Measurements from ENCODE around the gene NMUR2. TPM values are rescaled to one million over a fixed set of nuclear protein-coding genes. Genes with fewer than 3 reads are reported as not detected.

The NMUR2 gene
- total and polyA plus RNA-seq, 2 of the 8 experiments (the other 6 are each of a cell fraction or from before 2014, with no cell fraction given) = 0.11 TPM; not detected in 1

DNA sequence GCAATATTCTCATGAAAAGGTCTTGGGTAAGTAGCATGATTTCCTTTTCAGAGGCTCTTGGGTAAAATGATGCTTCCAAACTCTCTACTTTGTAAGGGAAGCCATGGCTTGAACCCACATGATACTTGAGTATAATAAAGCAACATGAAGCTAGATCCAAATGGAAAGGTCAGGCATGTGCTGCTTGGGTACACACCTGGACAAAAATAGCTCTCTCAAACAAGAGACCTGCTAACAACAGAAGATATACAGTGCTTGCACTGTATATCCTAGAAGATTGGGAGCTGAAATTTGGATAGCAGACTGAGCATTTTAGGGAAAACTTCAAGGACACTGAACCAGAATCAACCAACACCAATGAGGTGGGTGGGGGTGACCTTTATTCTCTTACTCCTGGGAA, 40.2 kb downstream of the NMUR2 start:
- H3K14ac ChIP-seq (ENCODE audit: insufficient read length) = no peak overlapping the region
- no peak overlapping the region for H2BK12ac ChIP-seq (ENCODE audit: low read depth, low read length)
- H3K79me2 ChIP-seq (ENCODE audit: control insufficient read depth in 1 of 2, insufficient read depth in 2 of 2, low read length in 2 of 2) = no peaks in the 10 kb centered on the region
- no peak overlapping the region for H2BK15ac ChIP-seq (ENCODE audit: low read length)
- ChIA-PET CTCF (ENCODE audit: partially characterized antibody) (interaction anchor here (3.4 kb wide), 1 partner anchor 16 kb away, joined by 20 read pairs; no protein-coding TSS in a partner anchor), POLR2A (ENCODE audit: partially characterized antibody) (no interaction called here)
- no peak overlapping the region for H3K4me3 ChIP-seq (ENCODE audit: extremely low read depth in 1 of 4, insufficient read depth in 2 of 4, low read depth in 3 of 4, low read length in 4 of 4)
- H4K20me1 ChIP-seq (replicated peaks in 1 of 2; ENCODE audit: control insufficient read depth in 1 of 2, insufficient read depth in 2 of 2, low read length in 2 of 2) = no peaks in the 10 kb centered on the region
- H3K56ac ChIP-seq (replicated peaks; ENCODE audit: insufficient read length, low read depth, low read length) = no peak overlapping the region
- no peak overlapping the region for H2AFZ ChIP-seq (ENCODE audit: low read length)
- H2BK120ac ChIP-seq (replicated peaks; ENCODE audit: low read depth, low read length) = no peak overlapping the region
- H3K27ac ChIP-seq (ENCODE audit: low read depth, low read length) = no peak overlapping the region
- no peak overlapping the region for H2AK5ac ChIP-seq (ENCODE audit: low read depth, low read length)
- no peak overlapping the region for H3K18ac ChIP-seq (ENCODE audit: extremely low read depth, low read length)
- TF ChIP-seq YY1 (IDR thresholded peaks at IDR 0.05; ENCODE audit: low read depth, low read length) (no peak), MAFK (IDR thresholded peaks at IDR 0.05; ENCODE audit: low read depth, low read length) (no peak), NRF1 (IDR thresholded peaks at IDR 0.05; ENCODE audit: low read depth, low read length) (no peak), GTF2F1 (IDR thresholded peaks at IDR 0.05; ENCODE audit: borderline replicate concordance, low read depth, low read length) (no peak), POLR2AphosphoS5 (IDR thresholded peaks at IDR 0.05; ENCODE audit: low read depth, low read length) (no peak), BCL11A (IDR thresholded peaks at IDR 0.05; ENCODE audit: low read depth in 2 of 2, low read length in 2 of 2) (no peak)
- no peak overlapping the region for H4K91ac ChIP-seq (replicated peaks; ENCODE audit: insufficient read length, low read length)
- H3K23me2 ChIP-seq (ENCODE audit: low read depth, low read length) = peaks cover 2% of the 10 kb centered on the region; the same call in 1 of the 2 replicates
- H2BK20ac ChIP-seq (ENCODE audit: low read length) = no peak overlapping the region
- DNase-seq (ENCODE audit: low read depth in 1 of 2, low spot score in 2 of 2) (no peak), FAIRE-seq (no peak)
- no peak overlapping the region for H3K4me2 ChIP-seq (ENCODE audit: insufficient read depth in 1 of 2, low read depth in 2 of 2, low read length in 2 of 2)
- no peak overlapping the region for H3K9ac ChIP-seq (replicated peaks in 1 of 4; ENCODE audit: extremely low read depth in 1 of 4, low read depth in 3 of 4, low read length in 3 of 4)
- H3K79me1 ChIP-seq (ENCODE audit: low read depth, low read length) = no peaks in the 10 kb centered on the region
- no peaks in the 10 kb centered on the region for H3K4me1 ChIP-seq (replicated peaks in 1 of 4; ENCODE audit: control insufficient read depth in 3 of 4, insufficient read depth in 4 of 4, low read length in 3 of 4)
- no peak overlapping the region for H4K8ac ChIP-seq (ENCODE audit: extremely low read depth, insufficient read depth, low read length)
- no peak overlapping the region for H4K5ac ChIP-seq (ENCODE audit: insufficient read length, low read depth, low read length)
- H3K4ac ChIP-seq (replicated peaks; ENCODE audit: insufficient read length, low read depth, low read length) = no peak overlapping the region
- no peaks in the 10 kb centered on the region for H3K27me3 ChIP-seq (replicated peaks in 1 of 4; ENCODE audit: control insufficient read depth in 3 of 4, extremely low read depth in 1 of 4, insufficient read depth in 3 of 4, low read length in 3 of 4)
- H3K23ac ChIP-seq (ENCODE audit: insufficient read length) = no peak overlapping the region
- H2BK5ac ChIP-seq (ENCODE audit: low read depth, low read length) = no peak overlapping the region
- no peaks in the 10 kb centered on the region for H3K36me3 ChIP-seq (ENCODE audit: control insufficient read depth in 2 of 4, insufficient read depth in 4 of 4, low read length in 3 of 4)
- no peaks in the 10 kb centered on the region for H3K9me3 ChIP-seq (ENCODE audit: insufficient read depth in 2 of 2, low read depth in 1 of 2, low read length in 1 of 2)

Data from H1 (cell line).